Measurements from ENCODE around the gene VIPR2.
"Not testable (repeated sequence)": the region's sequence is repeated elsewhere in the genome, so short reads cannot be mapped to it uniquely, and the experiment has no call there.

VIPR2 gene

DNA sequence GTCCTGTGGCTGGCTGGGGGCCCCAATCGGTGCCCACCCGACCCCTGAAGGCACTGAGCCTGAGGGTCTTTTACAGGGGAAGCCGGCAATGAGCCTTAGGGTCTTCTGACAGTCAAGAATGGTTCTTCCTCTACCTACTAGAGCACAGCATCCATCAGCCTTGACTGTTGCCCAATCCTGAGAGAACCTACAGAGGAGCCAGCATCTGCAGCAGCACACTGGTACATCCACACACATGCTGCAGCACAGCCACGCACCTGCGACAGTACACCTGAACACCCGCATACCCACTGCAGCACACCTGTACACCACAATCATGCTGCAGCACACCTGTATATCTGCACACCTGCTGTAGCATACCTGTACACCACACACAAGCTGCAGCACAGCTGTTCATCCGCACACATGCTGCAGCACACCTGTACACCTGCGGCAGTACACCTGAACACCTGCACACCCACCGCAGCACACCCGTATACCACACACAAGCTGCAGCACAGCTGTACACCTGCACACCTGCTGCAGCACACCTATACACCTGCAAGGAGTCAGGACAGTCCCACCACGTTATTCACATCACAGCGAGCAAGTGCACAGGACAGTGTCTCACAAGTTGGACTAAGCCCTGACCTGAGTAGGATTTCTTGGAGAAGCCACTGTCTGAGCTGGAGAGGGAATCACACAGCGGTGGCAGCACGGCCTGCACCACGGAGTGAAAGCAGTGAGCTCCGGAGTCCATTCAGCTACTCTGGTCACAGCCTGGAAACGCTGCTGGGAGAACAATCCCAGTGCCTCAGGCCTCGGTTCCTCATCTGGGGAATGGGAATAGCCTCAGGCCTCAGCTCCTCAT is 56.4 kb downstream of the VIPR2 start:
- Histone ChIP-seq H3K36me3 (ENCODE audit: control insufficient read depth, insufficient read depth, low read length) (no peaks in the 10 kb centered on the region), H3K9me3 (ENCODE audit: control insufficient read depth, insufficient read depth, low read length) (no peaks in the 10 kb centered on the region)

DNA sequence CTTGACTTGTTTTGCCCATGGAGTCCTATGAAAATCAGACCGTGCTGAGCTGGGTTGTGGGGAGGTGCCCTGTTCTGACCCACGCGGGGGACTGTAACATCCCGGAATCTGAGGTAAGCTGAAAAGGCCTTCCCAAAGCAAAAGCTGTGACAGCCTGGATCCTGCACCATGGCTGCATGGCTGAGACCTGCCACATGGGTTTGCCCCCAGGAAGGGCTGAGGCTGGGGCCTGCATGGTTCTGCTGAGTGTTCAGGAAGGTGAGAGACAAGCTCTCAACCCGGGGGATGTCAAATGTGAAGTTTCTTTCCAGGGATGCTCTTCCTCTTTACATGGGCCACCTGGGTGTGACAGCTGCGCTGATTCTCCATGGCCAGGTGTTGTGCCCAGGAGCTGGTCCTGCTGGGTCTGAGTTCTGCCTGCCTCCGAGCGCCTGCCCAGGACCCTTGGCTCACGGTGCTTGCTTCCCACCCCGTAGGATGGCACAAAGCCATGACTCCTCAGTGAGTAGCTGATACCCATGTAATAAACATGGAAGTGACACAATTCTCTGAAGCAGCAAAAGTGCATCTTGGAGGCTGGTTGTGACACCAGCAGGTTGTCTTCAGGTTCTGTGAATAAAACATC is 58.3 kb downstream of the VIPR2 start:
- no peak overlapping the region for H3K9ac ChIP-seq (ENCODE audit: low read depth, low read length)
- H3K36me3 ChIP-seq (ENCODE audit: control insufficient read depth, insufficient read depth, low read length), result no peaks in the 10 kb centered on the region
- no peaks in the 10 kb centered on the region for H3K27me3 ChIP-seq (ENCODE audit: control insufficient read depth, insufficient read depth, low read length)

More for the DNA sequence above, 56.4 kb downstream of the VIPR2 start:
- Histone ChIP-seq H3K4me3 (ENCODE audit: low read depth, low read length) (no peak overlapping the region), H3K27me3 (ENCODE audit: control insufficient read depth, insufficient read depth, low read length) (no peaks in the 10 kb centered on the region), H3K4me1 (ENCODE audit: control insufficient read depth, insufficient read depth, low read length) (no peaks in the 10 kb centered on the region), H3K9ac (ENCODE audit: low read depth, low read length) (no peak overlapping the region)

DNA sequence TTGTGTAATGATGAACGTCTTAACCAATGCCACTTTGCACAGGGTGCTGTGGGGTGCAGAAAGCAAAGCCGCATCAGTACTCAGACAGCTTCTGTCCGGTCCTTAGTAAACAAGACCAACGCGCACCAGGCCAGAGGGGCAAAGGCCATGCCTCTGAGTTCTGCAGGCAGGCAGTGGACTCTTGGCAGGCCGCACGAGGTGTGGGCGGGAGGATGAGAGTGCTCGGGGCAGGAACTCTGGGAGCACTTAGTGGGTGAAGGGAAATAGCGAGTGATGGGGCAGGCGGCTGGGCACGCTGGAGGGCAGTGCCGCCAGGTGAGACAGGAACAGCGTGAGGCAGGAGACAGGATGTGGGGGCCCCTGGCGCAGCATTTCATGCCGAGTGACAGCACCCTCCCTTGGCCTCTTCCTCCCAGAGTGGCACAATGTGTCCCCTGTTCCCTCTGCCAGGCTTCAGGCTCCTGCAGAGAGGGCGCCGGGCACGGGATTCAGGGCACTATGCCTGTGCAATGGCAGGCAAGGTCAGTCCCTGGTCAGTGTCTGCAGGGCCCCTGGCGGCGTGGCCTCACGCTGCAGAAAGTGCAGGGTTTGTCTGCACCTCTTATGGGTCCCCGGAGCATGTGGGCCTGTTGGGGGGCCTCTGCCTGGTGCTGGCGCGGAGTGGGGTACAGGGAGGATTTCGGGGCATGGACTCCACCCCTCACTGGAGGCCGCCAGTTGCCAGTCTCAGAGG is 60.4 kb downstream of the VIPR2 start:
- no peaks in the 10 kb centered on the region for H3K4me1 ChIP-seq (ENCODE audit: control insufficient read depth, insufficient read depth, low read length)
- no peaks in the 10 kb centered on the region for H3K9me3 ChIP-seq (ENCODE audit: control insufficient read depth, insufficient read depth, low read length)
- H3K4me3 ChIP-seq (ENCODE audit: low read depth, low read length), result no peak overlapping the region
- H3K9ac ChIP-seq (ENCODE audit: low read depth, low read length), result no peak overlapping the region
- H3K36me3 ChIP-seq (ENCODE audit: control insufficient read depth, insufficient read depth, low read length), result no peaks in the 10 kb centered on the region
- H3K27me3 ChIP-seq (ENCODE audit: control insufficient read depth, insufficient read depth, low read length), result no peaks in the 10 kb centered on the region

More for the DNA sequence above, 58.3 kb downstream of the VIPR2 start:
- H3K4me3 ChIP-seq (ENCODE audit: low read depth, low read length), result no peak overlapping the region
- no peaks in the 10 kb centered on the region for H3K4me1 ChIP-seq (ENCODE audit: control insufficient read depth, insufficient read depth, low read length)
- no peaks in the 10 kb centered on the region for H3K9me3 ChIP-seq (ENCODE audit: control insufficient read depth, insufficient read depth, low read length)

DNA sequence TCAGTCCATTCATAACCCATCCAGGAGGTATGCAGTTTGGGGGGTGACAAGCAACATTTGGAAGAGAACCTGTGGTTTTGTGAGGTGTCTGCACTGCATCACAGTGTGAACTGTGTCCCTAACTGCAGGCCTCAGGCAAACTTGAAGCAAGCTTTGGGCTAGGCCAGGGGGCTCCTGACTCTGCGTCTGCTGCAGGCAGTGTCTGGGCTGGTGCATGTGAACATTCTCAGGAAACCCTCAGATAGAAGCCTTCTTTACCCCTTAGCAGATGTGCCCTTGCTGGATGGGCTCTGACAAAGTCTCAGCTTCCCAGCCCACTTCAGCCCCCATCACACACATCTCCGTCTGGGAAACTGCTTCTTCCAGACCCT is 61.0 kb downstream of the VIPR2 start:
- Histone ChIP-seq H3K27me3 (ENCODE audit: control insufficient read depth, insufficient read depth, low read length) (no peaks in the 10 kb centered on the region), H3K4me1 (ENCODE audit: control insufficient read depth, insufficient read depth, low read length) (no peaks in the 10 kb centered on the region), H3K4me3 (ENCODE audit: low read depth, low read length) (no peak overlapping the region), H3K9ac (ENCODE audit: low read depth, low read length) (no peak overlapping the region), H3K36me3 (ENCODE audit: control insufficient read depth, insufficient read depth, low read length) (no peaks in the 10 kb centered on the region), H3K9me3 (ENCODE audit: control insufficient read depth, insufficient read depth, low read length) (no peaks in the 10 kb centered on the region)

DNA sequence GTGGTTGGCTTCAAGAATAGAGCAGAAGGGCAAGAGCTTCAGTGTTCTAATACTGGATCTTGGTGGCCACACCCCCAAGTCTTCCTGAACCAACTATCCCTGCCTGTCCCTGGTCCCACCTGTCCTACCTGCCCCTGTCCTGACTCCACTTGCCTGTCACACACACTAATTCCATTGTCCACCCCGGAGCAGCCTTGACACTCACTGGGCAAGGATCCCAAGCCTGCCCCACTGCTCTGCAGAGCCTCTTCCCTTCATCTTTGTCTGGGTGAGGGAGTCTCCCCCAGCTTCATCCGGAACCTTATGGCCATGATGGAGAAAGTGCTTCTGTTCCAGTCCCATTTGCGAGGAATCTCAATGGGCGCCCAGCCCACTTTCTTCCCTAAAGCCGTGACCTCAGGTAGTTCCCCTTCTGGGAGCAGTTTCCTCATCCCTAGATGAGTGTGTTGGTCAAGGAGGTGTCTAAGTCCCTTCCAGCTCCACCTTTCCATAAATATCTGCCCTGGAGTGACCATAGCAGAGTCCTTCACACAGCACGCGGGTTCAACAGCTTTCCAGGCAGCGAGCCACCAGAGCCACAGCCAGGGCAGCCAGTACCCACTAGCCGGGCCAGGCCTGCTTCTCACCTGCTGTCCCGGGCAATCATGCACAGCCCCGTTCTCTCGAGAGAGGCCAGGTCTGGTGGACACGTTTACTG is 61.5 kb downstream of the VIPR2 start:
- H3K36me3 ChIP-seq (ENCODE audit: control insufficient read depth, insufficient read depth, low read length), result no peaks in the 10 kb centered on the region
- no peaks in the 10 kb centered on the region for H3K27me3 ChIP-seq (ENCODE audit: control insufficient read depth, insufficient read depth, low read length)
- no peaks in the 10 kb centered on the region for H3K4me1 ChIP-seq (ENCODE audit: control insufficient read depth, insufficient read depth, low read length)
- no peak overlapping the region for H3K4me3 ChIP-seq (ENCODE audit: low read depth, low read length)
- no peaks in the 10 kb centered on the region for H3K9me3 ChIP-seq (ENCODE audit: control insufficient read depth, insufficient read depth, low read length)
- no peak overlapping the region for H3K9ac ChIP-seq (ENCODE audit: low read depth, low read length)

DNA sequence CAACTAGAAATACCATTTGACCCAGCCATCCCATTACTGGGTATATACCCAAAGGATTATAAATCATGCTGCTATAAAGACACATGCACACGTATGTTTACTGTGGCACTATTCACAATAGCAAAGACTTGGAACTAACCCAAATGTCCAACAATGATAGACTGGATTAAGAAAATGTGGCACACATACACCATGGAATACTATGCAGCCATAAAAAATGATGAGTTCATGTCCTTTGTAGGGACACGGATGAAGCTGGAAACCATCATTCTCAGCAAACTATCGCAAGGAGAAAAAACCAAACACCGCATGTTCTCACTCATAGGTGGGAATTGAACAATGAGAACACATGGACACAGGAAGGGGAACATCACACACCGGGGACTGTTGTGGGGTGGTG is 62.6 kb downstream of the VIPR2 start:
- H3K4me3 ChIP-seq (ENCODE audit: low read depth, low read length); H3K4me1 ChIP-seq (ENCODE audit: control insufficient read depth, insufficient read depth, low read length); H3K27me3 ChIP-seq (ENCODE audit: control insufficient read depth, insufficient read depth, low read length); H3K9ac ChIP-seq (ENCODE audit: low read depth, low read length); H3K36me3 ChIP-seq (ENCODE audit: control insufficient read depth, insufficient read depth, low read length); H3K9me3 ChIP-seq (ENCODE audit: control insufficient read depth, insufficient read depth, low read length): not testable (repeated sequence)

DNA sequence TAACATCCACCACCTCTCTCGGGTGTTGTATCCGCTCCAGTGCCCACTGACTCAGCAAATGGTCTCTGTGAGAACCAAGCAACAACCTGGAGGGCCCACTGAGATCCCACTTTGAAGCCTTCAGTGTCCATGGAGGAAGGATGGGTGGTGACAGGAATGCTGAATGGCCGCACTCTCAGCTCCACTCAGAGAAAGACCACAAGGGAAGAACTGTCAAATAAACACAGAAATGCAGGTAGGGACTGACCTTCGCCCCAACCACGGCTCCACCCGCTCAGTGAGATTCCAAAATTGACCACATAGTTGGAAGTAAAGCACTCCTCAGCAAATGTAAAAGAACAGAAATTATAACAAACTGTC is 65.8 kb downstream of the VIPR2 start:
- H3K4me1 ChIP-seq (ENCODE audit: control insufficient read depth, insufficient read depth, low read length), result no peaks in the 10 kb centered on the region
- H3K4me3 ChIP-seq (ENCODE audit: low read depth, low read length), result no peak overlapping the region
- no peaks in the 10 kb centered on the region for H3K27me3 ChIP-seq (ENCODE audit: control insufficient read depth, insufficient read depth, low read length)
- no peak overlapping the region for H3K9ac ChIP-seq (ENCODE audit: low read depth, low read length)
- no peaks in the 10 kb centered on the region for H3K9me3 ChIP-seq (ENCODE audit: control insufficient read depth, insufficient read depth, low read length)
- no peaks in the 10 kb centered on the region for H3K36me3 ChIP-seq (ENCODE audit: control insufficient read depth, insufficient read depth, low read length)

DNA sequence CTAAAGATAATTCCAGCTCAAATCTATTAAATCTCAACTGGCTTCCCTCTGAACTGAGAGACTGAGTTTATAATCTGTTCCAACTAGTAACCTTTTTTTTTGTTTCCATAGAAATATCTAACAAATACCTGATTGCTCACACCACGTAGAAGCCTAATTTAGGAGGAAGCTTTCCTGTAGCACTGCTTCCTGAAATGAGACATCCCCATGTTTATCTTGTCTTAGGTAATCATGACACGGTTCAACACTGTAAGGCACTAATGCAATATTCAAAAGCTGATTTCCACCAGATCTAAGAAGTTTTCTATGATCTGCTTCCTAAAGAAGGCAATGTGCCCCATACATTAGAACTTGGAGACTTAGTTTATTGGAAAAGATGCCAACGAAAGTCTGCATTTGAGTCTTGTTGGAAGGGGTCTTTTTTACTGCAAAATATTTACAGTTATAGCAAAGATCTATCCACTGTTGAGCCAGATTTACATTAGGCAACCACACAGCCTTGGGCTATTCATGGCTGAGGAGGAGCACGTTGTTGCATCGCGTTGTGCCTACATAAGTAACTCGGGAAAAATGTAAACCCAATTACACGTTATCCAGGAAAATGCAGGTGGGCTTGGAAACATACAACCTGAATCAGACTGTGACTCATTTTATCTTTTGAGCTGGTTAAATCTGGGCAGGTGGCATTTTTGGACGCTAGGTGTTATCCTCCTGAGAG is 66.3 kb downstream of the VIPR2 start:
- H3K36me3 ChIP-seq (ENCODE audit: control insufficient read depth, insufficient read depth, low read length), result no peaks in the 10 kb centered on the region
- H3K4me1 ChIP-seq (ENCODE audit: control insufficient read depth, insufficient read depth, low read length), result no peaks in the 10 kb centered on the region
- no peak overlapping the region for H3K9ac ChIP-seq (ENCODE audit: low read depth, low read length)
- no peaks in the 10 kb centered on the region for H3K27me3 ChIP-seq (ENCODE audit: control insufficient read depth, insufficient read depth, low read length)
- no peaks in the 10 kb centered on the region for H3K9me3 ChIP-seq (ENCODE audit: control insufficient read depth, insufficient read depth, low read length)
- H3K4me3 ChIP-seq (ENCODE audit: low read depth, low read length), result no peak overlapping the region

DNA sequence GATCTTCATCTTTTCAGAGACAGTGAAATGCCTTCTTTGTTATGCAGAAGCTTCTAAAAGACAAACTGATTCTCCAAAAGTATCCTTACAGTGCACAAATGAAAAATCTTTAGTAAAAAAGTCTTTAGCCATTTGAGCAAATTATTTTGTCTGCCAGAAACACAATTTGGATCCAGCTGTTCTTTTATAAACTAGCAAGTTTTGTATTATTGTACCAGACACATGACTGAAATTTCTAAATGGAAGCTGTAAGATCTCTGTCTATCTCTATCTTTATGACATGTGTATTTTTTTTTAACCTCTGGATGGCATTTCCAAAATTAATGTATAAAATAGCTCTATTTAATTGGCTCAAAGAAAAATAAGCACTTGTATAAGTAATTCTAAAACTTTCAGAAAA is 68.3 kb downstream of the VIPR2 start:
- H3K27me3 ChIP-seq (ENCODE audit: control insufficient read depth, insufficient read depth, low read length), result no peaks in the 10 kb centered on the region
- H3K4me1 ChIP-seq (ENCODE audit: control insufficient read depth, insufficient read depth, low read length), result no peaks in the 10 kb centered on the region
- H3K4me3 ChIP-seq (ENCODE audit: low read depth, low read length), result no peak overlapping the region
- H3K9ac ChIP-seq (ENCODE audit: low read depth, low read length), result no peak overlapping the region
- no peaks in the 10 kb centered on the region for H3K36me3 ChIP-seq (ENCODE audit: control insufficient read depth, insufficient read depth, low read length)
- no peaks in the 10 kb centered on the region for H3K9me3 ChIP-seq (ENCODE audit: control insufficient read depth, insufficient read depth, low read length)

DNA sequence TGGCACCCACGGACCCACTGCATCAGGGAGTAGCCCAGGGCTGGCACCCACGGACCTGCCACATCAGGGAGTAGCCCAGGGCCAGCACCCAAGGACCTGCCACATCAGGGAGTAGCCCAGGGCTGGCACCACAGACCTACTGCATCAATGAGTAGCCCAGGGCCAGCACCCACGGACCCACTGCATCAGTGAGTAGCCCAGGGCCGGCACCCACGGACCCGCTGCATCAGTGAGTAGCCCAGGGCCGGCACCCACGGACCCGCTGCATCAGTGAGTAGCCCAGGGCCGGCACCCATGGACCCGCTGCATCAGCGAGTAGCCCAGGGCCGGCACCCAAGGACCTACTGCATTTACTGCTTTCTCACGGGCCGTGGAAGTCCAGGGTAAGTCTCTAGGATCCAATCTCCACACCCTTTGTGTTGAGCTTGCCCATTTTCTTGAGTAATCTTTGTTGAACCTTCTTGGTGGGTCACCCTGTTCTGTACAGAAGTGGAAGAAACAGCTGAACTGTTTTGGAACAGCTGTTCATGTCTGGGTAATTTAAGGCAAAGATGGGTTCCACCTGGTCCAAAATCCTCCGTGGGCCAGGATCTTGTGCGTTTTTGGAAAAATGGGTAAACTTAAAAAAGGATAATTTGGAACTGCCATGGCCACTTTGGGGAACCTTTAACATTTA is 69.0 kb downstream of the VIPR2 start:
- no peaks in the 10 kb centered on the region for H3K9me3 ChIP-seq (ENCODE audit: control insufficient read depth, insufficient read depth, low read length)
- no peak overlapping the region for H3K4me3 ChIP-seq (ENCODE audit: low read depth, low read length)
- H3K36me3 ChIP-seq (ENCODE audit: control insufficient read depth, insufficient read depth, low read length), result no peaks in the 10 kb centered on the region
- H3K27me3 ChIP-seq (ENCODE audit: control insufficient read depth, insufficient read depth, low read length), result no peaks in the 10 kb centered on the region
- no peak overlapping the region for H3K9ac ChIP-seq (ENCODE audit: low read depth, low read length)
- no peaks in the 10 kb centered on the region for H3K4me1 ChIP-seq (ENCODE audit: control insufficient read depth, insufficient read depth, low read length)

DNA sequence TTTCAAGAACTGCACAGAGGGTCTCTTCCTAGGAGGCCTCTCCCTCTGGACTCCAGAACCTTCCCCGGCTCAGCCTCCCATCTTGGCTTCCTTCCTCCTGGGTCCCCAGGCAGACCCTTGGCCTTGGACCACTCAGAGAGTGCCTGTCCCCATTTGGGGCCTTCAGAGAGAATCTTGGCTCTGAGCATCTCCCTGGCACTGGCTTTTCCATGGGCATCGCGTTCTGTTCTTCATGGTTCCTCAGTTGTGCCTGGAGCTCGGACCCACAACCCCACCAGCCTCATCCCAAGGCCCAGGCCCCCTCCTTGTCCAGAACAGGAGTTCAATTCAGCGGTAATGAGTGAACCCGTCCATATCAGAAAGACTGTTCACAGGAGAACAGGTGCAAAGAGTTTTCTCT is 73.4 kb downstream of the VIPR2 start:
- H3K4me3 ChIP-seq (ENCODE audit: low read depth, low read length), result no peak overlapping the region
- no peaks in the 10 kb centered on the region for H3K27me3 ChIP-seq (ENCODE audit: control insufficient read depth, insufficient read depth, low read length)
- no peaks in the 10 kb centered on the region for H3K4me1 ChIP-seq (ENCODE audit: control insufficient read depth, insufficient read depth, low read length)
- no peaks in the 10 kb centered on the region for H3K36me3 ChIP-seq (ENCODE audit: control insufficient read depth, insufficient read depth, low read length)
- no peaks in the 10 kb centered on the region for H3K9me3 ChIP-seq (ENCODE audit: control insufficient read depth, insufficient read depth, low read length)
- H3K9ac ChIP-seq (ENCODE audit: low read depth, low read length), result no peak overlapping the region
